WTC11 (cell line): ENCODE results near the gene SYN1. TPM values are rescaled to one million over a fixed set of nuclear protein-coding genes. Genes with fewer than 3 reads are reported as not detected.

Source experiments
- ATAC-seq: fragments of 200-7000 bp; cut with Tn5 transposase; 2 replicates; pipeline ENCODE4 v1.10.0; 2021; ENCODE audit warnings: mild to moderate bottlenecking, moderate library complexity
- CTCF ChIA-PET: fragments of 300-600 bp; sonication (Branson Sonifier 250); formaldehyde crosslinking; loops from one replicate; lab custom pipeline; 2021; ENCODE audit warnings: antibody characterized with exemption; lab: Charles Lee
- POLR2A ChIA-PET: fragments of 350-600 bp; sonication (Branson Sonifier 250); formaldehyde crosslinking; loops from one replicate; lab custom pipeline; 2021; ENCODE audit warnings: antibody characterized with exemption; lab: Charles Lee
- DNase-seq: peaks from one replicate; pipeline ENCODE4 v3.0.0; 2021; ENCODE audit warnings: low spot score
- H3K27ac Mint-ChIP-seq: 2 replicates; pipeline ENCODE4 v1.8.0; 2021; ENCODE audit warnings: mixed read lengths
- H3K27me3 Mint-ChIP-seq: 2 replicates; pipeline ENCODE4 v1.8.0; 2021; ENCODE audit warnings: low read depth, mild to moderate bottlenecking, moderate library complexity, mixed read lengths
- H3K36me3 Mint-ChIP-seq: 2 replicates; pipeline ENCODE4 v1.8.0; 2021; ENCODE audit warnings: mixed read lengths
- H3K4me1 Mint-ChIP-seq: 2 replicates; pipeline ENCODE4 v1.8.0; 2022; ENCODE audit warnings: mixed read lengths
- H3K4me3 Mint-ChIP-seq: 2 replicates; pipeline ENCODE4 v1.8.0; 2021; ENCODE audit warnings: mild to moderate bottlenecking, moderate library complexity, mixed read lengths
- H3K9me3 Mint-ChIP-seq: 2 replicates; pipeline ENCODE4 v1.8.0; 2021; ENCODE audit warnings: mixed read lengths
- CREM ChIP-seq: sonication (generic); formaldehyde crosslinking; IDR thresholded peaks from 2 replicates; pipeline ENCODE4 v1.8.1; 2022; ENCODE audit warnings: mild to moderate bottlenecking, missing genetic modification reagents, moderate library complexity
- ESRRA ChIP-seq: sonication (generic); formaldehyde crosslinking; IDR thresholded peaks from 2 replicates; pipeline ENCODE4 v1.8.1; 2022; ENCODE audit warnings: mild to moderate bottlenecking, missing genetic modification reagents, borderline replicate concordance
- ETV6 ChIP-seq: sonication (generic); formaldehyde crosslinking; IDR thresholded peaks from 2 replicates; pipeline ENCODE4 v1.8.1; 2022; ENCODE audit warnings: mild to moderate bottlenecking, missing genetic modification reagents
- FOXJ3 ChIP-seq: sonication (generic); formaldehyde crosslinking; IDR thresholded peaks from 2 replicates; pipeline ENCODE4 v1.9.0; 2021; ENCODE audit warnings: missing genetic modification reagents, mild to moderate bottlenecking, borderline replicate concordance
- GTF2I ChIP-seq: fragments of 250-450 bp; sonication (Bioruptor Pico); conservative IDR thresholded peaks from 2 replicates; pipeline ENCODE4 v1.4.0; 2021; ENCODE audit warnings: mild to moderate bottlenecking
- NFATC4 ChIP-seq: fragments of 250-450 bp; sonication (Bioruptor Pico); IDR thresholded peaks from 2 replicates; pipeline ENCODE4 v1.9.0; 2021; ENCODE audit warnings: mild to moderate bottlenecking
- NR2C2 ChIP-seq: sonication (generic); formaldehyde crosslinking; IDR thresholded peaks from 2 replicates; pipeline ENCODE4 v1.8.0; 2022; ENCODE audit warnings: mild to moderate bottlenecking, missing genetic modification reagents
- OVOL2 ChIP-seq: fragments of 250-450 bp; sonication (Bioruptor Pico); IDR thresholded peaks from 2 replicates; pipeline ENCODE4 v1.9.0; 2021; ENCODE audit warnings: mild to moderate bottlenecking, borderline replicate concordance
- RELA ChIP-seq: sonication (generic); formaldehyde crosslinking; IDR thresholded peaks from 2 replicates; pipeline ENCODE4 v1.8.1; 2022; ENCODE audit warnings: missing genetic modification reagents, mild to moderate bottlenecking, borderline replicate concordance
- SMAD4 ChIP-seq: sonication (generic); formaldehyde crosslinking; IDR thresholded peaks from 2 replicates; pipeline ENCODE4 v1.8.0; 2022; ENCODE audit warnings: mild to moderate bottlenecking, missing genetic modification reagents
- SP1 ChIP-seq: sonication (generic); formaldehyde crosslinking; conservative IDR thresholded peaks from 2 replicates; pipeline ENCODE4 v1.8.1; 2022; ENCODE audit warnings: missing genetic modification reagents
- ZNF423 ChIP-seq: fragments of 250-450 bp; sonication (Bioruptor Pico); IDR thresholded peaks from 2 replicates; pipeline ENCODE4 v2.1.2; 2022; ENCODE audit warnings: mild to moderate bottlenecking, moderate library complexity
- total RNA-seq: library from RNA; stranded (reverse); gene quantifications from 3 replicates; pipeline ENCODE4 v1.2.3, GENCODE V29; 2021
- TF ChIP-seq, protein P1 (sequence below): sonication (generic); formaldehyde crosslinking; IDR thresholded peaks from 2 replicates; pipeline ENCODE4 v1.8.1; 2023; ENCODE audit warnings: mild to moderate bottlenecking, missing genetic modification reagents
- TF ChIP-seq, protein P2 (sequence below): fragments of 250-450 bp; sonication (Bioruptor Pico); IDR thresholded peaks from 2 replicates; pipeline ENCODE4 v1.8.0; 2021; ENCODE audit warnings: mild to moderate bottlenecking
- TF ChIP-seq, protein P3 (sequence below): fragments of 250-450 bp; sonication (Bioruptor Pico); IDR thresholded peaks from 2 replicates; pipeline ENCODE4 v1.9.0; 2021; ENCODE audit warnings: moderate library complexity, mild to moderate bottlenecking, inconsistent platforms, borderline replicate concordance
- TF ChIP-seq, protein P4 (sequence below): sonication (generic); formaldehyde crosslinking; IDR thresholded peaks from 2 replicates; pipeline ENCODE4 v1.8.1; 2022; ENCODE audit warnings: low read depth, mild to moderate bottlenecking, moderate library complexity, missing genetic modification reagents, borderline replicate concordance
- TF ChIP-seq, protein P5 (sequence below): fragments of 250-450 bp; sonication (Bioruptor Pico); conservative IDR thresholded peaks from 2 replicates; pipeline ENCODE4 v1.9.0; 2021; ENCODE audit warnings: mild to moderate bottlenecking
- TF ChIP-seq, protein P6 (sequence below): sonication (generic); formaldehyde crosslinking; IDR thresholded peaks from 2 replicates; pipeline ENCODE4 v1.8.1; 2023; ENCODE audit warnings: mild to moderate bottlenecking, moderate library complexity, missing genetic modification reagents
- TF ChIP-seq, protein P7 (sequence below): sonication (generic); formaldehyde crosslinking; IDR thresholded peaks from 2 replicates; pipeline ENCODE4 v1.8.1; 2022; ENCODE audit warnings: missing genetic modification reagents, borderline replicate concordance

Gene SYN1
- total RNA-seq, 1 experiment from 2014 or later, result 7.1 TPM

DNA sequence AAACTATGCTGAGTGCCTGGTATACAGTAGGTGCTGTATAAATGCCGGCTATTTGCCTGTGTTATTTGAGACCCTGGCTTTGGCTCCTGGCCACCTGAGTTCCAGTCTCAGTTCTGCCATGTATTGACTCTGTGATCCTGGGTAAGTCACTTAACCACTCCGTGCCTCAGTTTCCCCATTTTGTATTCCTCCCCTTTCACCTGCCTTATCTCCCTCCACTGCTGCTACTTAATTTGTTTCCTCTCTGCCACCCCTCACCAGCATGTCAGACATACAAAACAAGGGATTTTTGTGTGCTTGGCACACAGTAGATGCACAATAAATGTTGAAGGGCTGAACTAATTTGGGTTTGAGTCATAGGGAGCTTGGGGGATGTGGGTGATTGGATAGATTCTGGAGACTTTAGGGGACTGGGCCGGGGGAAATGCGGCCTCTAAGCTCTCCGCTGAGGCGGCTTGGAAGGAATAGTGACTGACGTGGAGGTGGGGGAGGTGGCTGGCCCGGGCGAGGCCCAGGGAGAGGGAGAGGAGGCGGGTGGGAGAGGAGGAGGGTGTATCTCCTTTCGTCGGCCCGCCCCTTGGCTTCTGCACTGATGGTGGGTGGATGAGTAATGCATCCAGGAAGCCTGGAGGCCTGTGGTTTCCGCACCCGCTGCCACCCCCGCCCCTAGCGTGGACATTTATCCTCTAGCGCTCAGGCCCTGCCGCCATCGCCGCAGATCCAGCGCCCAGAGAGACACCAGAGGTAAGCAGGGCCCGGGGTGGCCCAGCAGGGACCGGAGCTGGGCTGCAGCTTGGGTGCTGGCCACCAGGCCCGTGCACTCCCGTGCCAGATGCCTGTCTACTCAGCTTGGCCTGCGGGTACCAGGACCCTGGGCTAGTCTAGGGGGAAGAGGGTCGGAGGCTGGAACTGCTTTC is 37.7 kb downstream of the SYN1 start, which contains the start of gene TIMP1:
Gene TIMP1, plus strand, starts transcription at position 706 of the 917 bp plus-strand sequence. CDS start 980 bp downstream, outside the sequence.
- H3K9me3 Mint-ChIP-seq, result no peaks in the 10 kb centered on the region
- TF ChIP-seq, protein P1, sequence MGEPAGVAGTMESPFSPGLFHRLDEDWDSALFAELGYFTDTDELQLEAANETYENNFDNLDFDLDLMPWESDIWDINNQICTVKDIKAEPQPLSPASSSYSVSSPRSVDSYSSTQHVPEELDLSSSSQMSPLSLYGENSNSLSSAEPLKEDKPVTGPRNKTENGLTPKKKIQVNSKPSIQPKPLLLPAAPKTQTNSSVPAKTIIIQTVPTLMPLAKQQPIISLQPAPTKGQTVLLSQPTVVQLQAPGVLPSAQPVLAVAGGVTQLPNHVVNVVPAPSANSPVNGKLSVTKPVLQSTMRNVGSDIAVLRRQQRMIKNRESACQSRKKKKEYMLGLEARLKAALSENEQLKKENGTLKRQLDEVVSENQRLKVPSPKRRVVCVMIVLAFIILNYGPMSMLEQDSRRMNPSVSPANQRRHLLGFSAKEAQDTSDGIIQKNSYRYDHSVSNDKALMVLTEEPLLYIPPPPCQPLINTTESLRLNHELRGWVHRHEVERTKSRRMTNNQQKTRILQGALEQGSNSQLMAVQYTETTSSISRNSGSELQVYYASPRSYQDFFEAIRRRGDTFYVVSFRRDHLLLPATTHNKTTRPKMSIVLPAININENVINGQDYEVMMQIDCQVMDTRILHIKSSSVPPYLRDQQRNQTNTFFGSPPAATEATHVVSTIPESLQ (CRISPR knock-in tag), result no peak
- TF ChIP-seq, protein P2, sequence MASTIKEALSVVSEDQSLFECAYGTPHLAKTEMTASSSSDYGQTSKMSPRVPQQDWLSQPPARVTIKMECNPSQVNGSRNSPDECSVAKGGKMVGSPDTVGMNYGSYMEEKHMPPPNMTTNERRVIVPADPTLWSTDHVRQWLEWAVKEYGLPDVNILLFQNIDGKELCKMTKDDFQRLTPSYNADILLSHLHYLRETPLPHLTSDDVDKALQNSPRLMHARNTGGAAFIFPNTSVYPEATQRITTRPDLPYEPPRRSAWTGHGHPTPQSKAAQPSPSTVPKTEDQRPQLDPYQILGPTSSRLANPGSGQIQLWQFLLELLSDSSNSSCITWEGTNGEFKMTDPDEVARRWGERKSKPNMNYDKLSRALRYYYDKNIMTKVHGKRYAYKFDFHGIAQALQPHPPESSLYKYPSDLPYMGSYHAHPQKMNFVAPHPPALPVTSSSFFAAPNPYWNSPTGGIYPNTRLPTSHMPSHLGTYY (CRISPR knock-in tag), result no peak
- TF ChIP-seq SMAD4 (CRISPR knock-in tag), result no peak
- TF ChIP-seq ESRRA (CRISPR knock-in tag), result no peak
- TF ChIP-seq, protein P3, sequence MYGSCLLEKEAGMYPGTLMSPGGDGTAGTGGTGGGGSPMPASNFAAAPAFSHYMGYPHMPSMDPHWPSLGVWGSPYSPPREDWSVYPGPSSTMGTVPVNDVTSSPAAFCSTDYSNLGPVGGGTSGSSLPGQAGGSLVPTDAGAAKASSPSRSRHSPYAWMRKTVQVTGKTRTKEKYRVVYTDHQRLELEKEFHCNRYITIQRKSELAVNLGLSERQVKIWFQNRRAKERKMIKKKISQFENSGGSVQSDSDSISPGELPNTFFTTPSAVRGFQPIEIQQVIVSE (CRISPR knock-in tag), result no peak
- TF ChIP-seq GTF2I (CRISPR knock-in tag), result no peak
- TF ChIP-seq, protein P4, sequence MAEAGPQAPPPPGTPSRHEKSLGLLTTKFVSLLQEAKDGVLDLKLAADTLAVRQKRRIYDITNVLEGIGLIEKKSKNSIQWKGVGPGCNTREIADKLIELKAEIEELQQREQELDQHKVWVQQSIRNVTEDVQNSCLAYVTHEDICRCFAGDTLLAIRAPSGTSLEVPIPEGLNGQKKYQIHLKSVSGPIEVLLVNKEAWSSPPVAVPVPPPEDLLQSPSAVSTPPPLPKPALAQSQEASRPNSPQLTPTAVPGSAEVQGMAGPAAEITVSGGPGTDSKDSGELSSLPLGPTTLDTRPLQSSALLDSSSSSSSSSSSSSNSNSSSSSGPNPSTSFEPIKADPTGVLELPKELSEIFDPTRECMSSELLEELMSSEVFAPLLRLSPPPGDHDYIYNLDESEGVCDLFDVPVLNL (CRISPR knock-in tag), result no peak
- TF ChIP-seq ZNF423 (CRISPR knock-in tag), result no peak
- TF ChIP-seq ETV6 (CRISPR knock-in tag), result no peak
- no peak for TF ChIP-seq NR2C2 (CRISPR knock-in tag)
- TF ChIP-seq OVOL2 (CRISPR knock-in tag), result no peak
- TF ChIP-seq NFATC4 (CRISPR knock-in tag), result no peak
- TF ChIP-seq RELA (CRISPR knock-in tag), result no peak
- TF ChIP-seq SP1, result no peak
- TF ChIP-seq, protein P5, sequence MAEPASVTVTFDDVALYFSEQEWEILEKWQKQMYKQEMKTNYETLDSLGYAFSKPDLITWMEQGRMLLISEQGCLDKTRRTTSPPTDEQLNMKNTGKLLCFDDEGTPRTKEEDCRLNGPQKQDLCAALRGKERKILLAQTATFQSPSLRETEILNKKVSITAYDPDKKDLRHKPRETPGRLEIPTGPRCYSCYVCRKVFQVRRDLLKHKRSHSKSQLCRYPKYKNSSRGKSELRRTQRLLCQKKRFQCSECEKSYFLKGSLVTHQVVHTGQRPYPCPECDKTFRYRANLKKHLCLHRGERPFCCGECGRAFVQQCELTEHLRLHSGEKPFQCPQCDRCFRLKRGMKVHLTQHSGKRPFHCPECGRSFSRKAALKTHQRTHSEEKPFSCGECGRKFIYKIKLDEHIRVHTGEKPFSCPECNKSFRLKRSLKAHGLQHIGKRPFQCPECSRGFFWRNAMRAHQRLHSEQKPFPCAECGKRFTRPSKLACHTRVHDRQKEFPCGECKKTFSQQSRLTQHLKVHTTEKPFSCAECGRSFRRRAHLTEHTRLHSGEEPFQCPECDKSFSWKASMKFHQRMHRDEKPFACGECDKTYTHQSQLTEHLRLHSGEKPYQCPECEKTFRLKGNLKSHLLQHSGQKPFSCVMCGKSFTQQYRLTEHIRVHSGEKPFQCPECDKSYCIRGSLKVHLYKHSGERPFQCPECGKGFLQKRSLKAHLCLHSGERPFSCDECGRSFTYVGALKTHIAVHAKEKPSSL (CRISPR knock-in tag), result no peak
- no peak for TF ChIP-seq FOXJ3
- TF ChIP-seq, protein P6, sequence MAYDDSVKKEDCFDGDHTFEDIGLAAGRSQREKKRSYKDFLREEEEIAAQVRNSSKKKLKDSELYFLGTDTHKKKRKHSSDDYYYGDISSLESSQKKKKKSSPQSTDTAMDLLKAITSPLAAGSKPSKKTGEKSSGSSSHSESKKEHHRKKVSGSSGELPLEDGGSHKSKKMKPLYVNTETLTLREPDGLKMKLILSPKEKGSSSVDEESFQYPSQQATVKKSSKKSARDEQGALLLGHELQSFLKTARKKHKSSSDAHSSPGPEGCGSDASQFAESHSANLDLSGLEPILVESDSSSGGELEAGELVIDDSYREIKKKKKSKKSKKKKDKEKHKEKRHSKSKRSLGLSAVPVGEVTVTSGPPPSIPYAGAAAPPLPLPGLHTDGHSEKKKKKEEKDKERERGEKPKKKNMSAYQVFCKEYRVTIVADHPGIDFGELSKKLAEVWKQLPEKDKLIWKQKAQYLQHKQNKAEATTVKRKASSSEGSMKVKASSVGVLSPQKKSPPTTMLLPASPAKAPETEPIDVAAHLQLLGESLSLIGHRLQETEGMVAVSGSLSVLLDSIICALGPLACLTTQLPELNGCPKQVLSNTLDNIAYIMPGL (CRISPR knock-in tag), result no peak
- TF ChIP-seq, protein P7, sequence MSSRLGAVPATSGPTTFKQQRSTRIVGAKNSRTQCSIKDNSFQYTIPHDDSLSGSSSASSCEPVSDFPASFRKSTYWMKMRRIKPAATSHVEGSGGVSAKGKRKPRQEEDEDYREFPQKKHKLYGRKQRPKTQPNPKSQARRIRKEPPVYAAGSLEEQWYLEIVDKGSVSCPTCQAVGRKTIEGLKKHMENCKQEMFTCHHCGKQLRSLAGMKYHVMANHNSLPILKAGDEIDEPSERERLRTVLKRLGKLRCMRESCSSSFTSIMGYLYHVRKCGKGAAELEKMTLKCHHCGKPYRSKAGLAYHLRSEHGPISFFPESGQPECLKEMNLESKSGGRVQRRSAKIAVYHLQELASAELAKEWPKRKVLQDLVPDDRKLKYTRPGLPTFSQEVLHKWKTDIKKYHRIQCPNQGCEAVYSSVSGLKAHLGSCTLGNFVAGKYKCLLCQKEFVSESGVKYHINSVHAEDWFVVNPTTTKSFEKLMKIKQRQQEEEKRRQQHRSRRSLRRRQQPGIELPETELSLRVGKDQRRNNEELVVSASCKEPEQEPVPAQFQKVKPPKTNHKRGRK, result no peak
- no peak for TF ChIP-seq CREM (CRISPR knock-in tag)
- CTCF ChIA-PET, result interaction anchor here (0.6 to 1.8 kb wide), 8 partner anchors 14 to 170 kb away, joined by 3 to 12 read pairs (median 4); no protein-coding TSS in a partner anchor

More for the DNA sequence above, 37.7 kb downstream of the SYN1 start, which contains the start of gene TIMP1:
- ATAC-seq (peak; percentile 90), DNase-seq (peak; percentile 75)
- H3K27me3 Mint-ChIP-seq, result no peaks in the 10 kb centered on the region; the same call in 1 of the 2 replicates
- no peaks in the 10 kb centered on the region for H3K36me3 Mint-ChIP-seq
- peak within 1 kb of the TSS; percentile 57 for H3K27ac Mint-ChIP-seq
- peaks cover 32% of the 10 kb centered on the region for H3K4me1 Mint-ChIP-seq
- peak within 1 kb of the TSS; percentile 59 for H3K4me3 Mint-ChIP-seq
- POLR2A ChIA-PET, result interaction anchor here (0.6 to 1.4 kb wide), 4 partner anchors 8 to 349 kb away, joined by 3 to 8 read pairs (median 3); no protein-coding TSS in a partner anchor
